K562 (cell line): ENCODE results near the gene MAP1LC3B. TPM values are rescaled to one million over a fixed set of nuclear protein-coding genes. Genes with fewer than 3 reads are reported as not detected.

ENCODE experiments used
- ATAC-seq: fragments of 200-7000 bp; cut with Tn5 transposase; 3 replicates; pipeline ENCODE4 v1.9.1; 2020; ENCODE audit warnings: moderate library complexity
- BruUV-seq: library from RNA; stranded (reverse); fragments of 400-500 nt; replicated peaks from 2 replicates; lab custom pipeline; 2021; lab: Mats Ljungman, UMichigan
- CTCF ChIA-PET: fragments of 300-600 bp; formaldehyde crosslinking; extraction: SDS; loops from one replicate; lab custom pipeline; 2021; ENCODE audit warnings: low intra/inter-chr PET ratio; lab: Yijun Ruan, JAX
- POLR2A ChIA-PET: fragments of 300-600, 350-650 bp; sonication (Branson Sonifier 250); formaldehyde crosslinking; extraction: SDS; loops from one replicate; lab custom pipeline; 2021; ENCODE audit warnings: antibody characterized with exemption, inconsistent platforms; lab: Yijun Ruan, JAX
- DNase-seq, 4 experiments: peaks; one replicate each; pipeline versions ENCODE4 v3.0.0 to v3.0.0-alpha.2; 2011 to 2018; ENCODE audit warnings: low spot score in 3 of 4, mixed read lengths in 3 of 4; ENCODE audit errors: extremely low read depth in 1 of 4
- FAIRE-seq: peaks from 2 replicates; lab custom pipeline; 2011; peaks lifted over from hg19 to GRCh38; lab: Jason Lieb, UNC
- H2AFZ ChIP-seq: 2 replicates; pipeline ENCODE4 v1.6.0; 2011; ENCODE audit warnings: low read depth, low read length, control low read depth, inconsistent platforms
- H3K27ac ChIP-seq: fragments of 200-600 bp; 3 replicates; pipeline ENCODE4 v1.8.0; 2011; ENCODE audit warnings: low read depth, mild to moderate bottlenecking, control low read depth, inconsistent platforms, low read length, moderate library complexity, mixed read lengths; ENCODE audit errors: extremely low read depth
- H3K27me3 ChIP-seq, 2 experiments: fragments of 300-600 bp in 1 of 2; 2 replicates in 1 of 2; 3 replicates in 1 of 2; pipeline versions ENCODE4 v1.6.0 to v1.8.0; 2011; ENCODE audit warnings: inconsistent platforms in 2 of 2, low read length in 2 of 2, mild to moderate bottlenecking in 1 of 2, mixed read lengths in 1 of 2, moderate library complexity in 1 of 2; ENCODE audit not compliant: control insufficient read depth in 2 of 2, insufficient read depth in 2 of 2
- H3K36me3 ChIP-seq: fragments of 300-600 bp; 3 replicates; pipeline ENCODE4 v1.8.0; 2011; ENCODE audit warnings: mild to moderate bottlenecking, low read length, inconsistent platforms; ENCODE audit not compliant: control insufficient read depth, insufficient read depth
- H3K4me1 ChIP-seq, 2 experiments: fragments of 200-600 bp in 1 of 2; replicated peaks in 1 of 2; 2 replicates in 1 of 2; 3 replicates in 1 of 2; pipeline versions ENCODE4 v1.5.1 to v1.8.0; 2011; ENCODE audit warnings: inconsistent platforms in 2 of 2, low read length in 2 of 2, mild to moderate bottlenecking in 1 of 2, mixed read lengths in 1 of 2, moderate library complexity in 1 of 2; ENCODE audit not compliant: control insufficient read depth in 2 of 2, insufficient read depth in 2 of 2
- H3K4me2 ChIP-seq: 2 replicates; pipeline ENCODE4 v1.6.1; 2011; ENCODE audit warnings: low read length, control low read depth, inconsistent platforms, mixed read lengths; ENCODE audit not compliant: insufficient read depth
- H3K4me3 ChIP-seq: fragments of 200-600 bp; sonication (generic), shearing (Covaris generic); 2 replicates; pipeline ENCODE4 v1.5.1; 2016; ENCODE audit warnings: control low read depth, inconsistent platforms
- H3K79me2 ChIP-seq: fragments of 200-600 bp; 3 replicates; pipeline ENCODE4 v1.8.0; 2011; ENCODE audit warnings: low read length, inconsistent platforms; ENCODE audit not compliant: control insufficient read depth, insufficient read depth
- H3K9ac ChIP-seq, 2 experiments: 2 replicates each; pipeline versions ENCODE4 v1.6.0 to v1.6.1; 2011; ENCODE audit warnings: low read depth in 2 of 2, low read length in 2 of 2, control low read depth in 1 of 2, inconsistent platforms in 1 of 2, mild to moderate bottlenecking in 1 of 2, mixed read lengths in 1 of 2; ENCODE audit not compliant: insufficient read depth in 1 of 2
- H3K9me1 ChIP-seq: one replicate; pipeline ENCODE4 v1.6.0; 2011; ENCODE audit warnings: inconsistent platforms, mild to moderate bottlenecking, low read length, moderate library complexity; ENCODE audit not compliant: control insufficient read depth, insufficient read depth
- H3K9me3 ChIP-seq: replicated peaks from 2 replicates; pipeline ENCODE4 v1.5.1; 2011; ENCODE audit warnings: low read depth, low read length, inconsistent platforms; ENCODE audit not compliant: control insufficient read depth, insufficient read depth
- H4K20me1 ChIP-seq: replicated peaks from 2 replicates; pipeline ENCODE4 v1.6.1; 2011; ENCODE audit warnings: low read length, inconsistent platforms, mixed read lengths; ENCODE audit not compliant: control insufficient read depth, insufficient read depth
- CHD2 ChIP-seq: IDR thresholded peaks from 2 replicates; pipeline ENCODE4 v1.6.1; 2011; ENCODE audit warnings: low read depth, low read length
- GTF3C2 ChIP-seq: IDR thresholded peaks from 3 replicates; pipeline ENCODE4 v1.6.1; 2011; ENCODE audit warnings: borderline replicate concordance, mild to moderate bottlenecking, moderate library complexity; ENCODE audit not compliant: insufficient read length; ENCODE audit errors: extremely low read depth
- PATZ1 ChIP-seq: fragments of 250-450 bp; sonication (Bioruptor Pico); IDR thresholded peaks from 2 replicates; pipeline ENCODE4 v1.5.0; 2020; ENCODE audit warnings: mild to moderate bottlenecking, borderline replicate concordance
- SLC30A9 ChIP-seq: fragments of 250-450 bp; sonication (Bioruptor Pico); IDR thresholded peaks from 2 replicates; pipeline ENCODE4 v1.8.0; 2022; ENCODE audit warnings: mild to moderate bottlenecking, moderate library complexity
- ZBTB2 ChIP-seq: fragments of 450-650 bp; IDR thresholded peaks from 2 replicates; pipeline ENCODE4 v1.6.1; 2016; ENCODE audit warnings: antibody characterized with exemption
- ZNF445 ChIP-seq: fragments of 250-450 bp; sonication (Bioruptor Pico); IDR thresholded peaks from 2 replicates; pipeline ENCODE4 v1.4.0; 2020; ENCODE audit warnings: low read depth, mild to moderate bottlenecking, moderate library complexity
- ZNF592 ChIP-seq: fragments of 450-650 bp; IDR thresholded peaks from 2 replicates; pipeline ENCODE4 v1.6.1; 2017; ENCODE audit warnings: antibody characterized with exemption, mild to moderate bottlenecking
- ZNF644 ChIP-seq: fragments of 200-800 bp; sonication (Bioruptor generic); IDR thresholded peaks from 2 replicates; pipeline ENCODE4 v1.6.1; 2016; ENCODE audit warnings: low read depth, missing genetic modification characterization, missing compliant biosample characterization
- WGBS: fragments of 100-300 bp; shearing (Covaris generic); methylation state at CpG from one replicate; pipeline ENCODE4 v1.1.6; 2016; ENCODE audit warnings: low coverage, mixed read lengths; ENCODE audit not compliant: insufficient coverage; ENCODE audit errors: missing lambda C conversion rate; 5-methylcytosine and 5-hydroxymethylcytosine counted together
- in situ Hi-C: fragments of 300-500 bp; cut with MboI; formaldehyde crosslinking; loops from 4 replicates; pipeline ENCODE4 v1.15.0; 2018; ENCODE audit warnings: inconsistent platforms, mixed read lengths
- intact Hi-C: fragments of 100-400 bp; cut with micrococcal nuclease; formaldehyde crosslinking; loops from 2 replicates; pipeline ENCODE4 v1.14.2; 2022
- polyA plus RNA-seq, 8 experiments: library from polyadenylated mRNA; depleted of rRNA in 4 of 8; stranded (reverse) in 5 of 8; unstranded in 3 of 8; fragments of >200 nt; fragmentation: Nextera tagmentation in 2 of 8; fragmentation: Illumina TruSeq in 1 of 8; extraction: Ambion mirVana in 2 of 8; extraction: Trizol in 1 of 8; gene quantifications; 2 replicates each; pipeline versions ENCODE4 v1.2.1 to v1.2.3, GENCODE V29; 2011 to 2014; ENCODE audit warnings: inconsistent platforms in 1 of 8, missing spikeins in 1 of 8
- total RNA-seq, 7 experiments: library from RNA; depleted of rRNA in 6 of 7; stranded (reverse); fragments of >200 nt in 6 of 7; fragmentation: Illumina TruSeq in 2 of 7; extraction: Trizol in 2 of 7; gene quantifications; 2 replicates each; pipeline versions ENCODE4 v1.2.1 to v1.2.3, GENCODE V29; 2011 to 2021; ENCODE audit warnings: low replicate concordance in 1 of 7

The MAP1LC3B gene
- total and polyA plus RNA-seq, 9 of the 15 experiments (the other 6 are each of a cell fraction or from before 2014, with no cell fraction given), result 16.0 to 81.5 (median 36.7) TPM

- no peak for TF ChIP-seq PATZ1 (CRISPR knock-in tag)
- TF ChIP-seq CHD2, result no peak
Observed at GRCh38 chr16:87371261-87371866, 20.8 kb upstream of the MAP1LC3B start (continued).

- peaks cover 9% of the 10 kb centered on the region; the same call in 1 of the 2 replicates for H4K20me1 ChIP-seq
- H3K79me2 ChIP-seq, result peaks cover 83% of the 10 kb centered on the region
- ChIA-PET POLR2A (interaction anchor here (1.5 to 2.5 kb wide), 2 partner anchors 9 kb away, joined by 3 to 13 read pairs; no protein-coding TSS in a partner anchor), CTCF (no interaction called here)
- H3K4me3 ChIP-seq, result no peak overlapping the region
- no peak overlapping the region for H3K27ac ChIP-seq
- no peak overlapping the region for H3K4me2 ChIP-seq
- ATAC-seq (no peak), FAIRE-seq (no peak), DNase-seq (no peak)
- H3K27me3 ChIP-seq, result no peaks in the 10 kb centered on the region
- H3K9ac ChIP-seq, result no peak overlapping the region
- H3K9me3 ChIP-seq, result no peaks in the 10 kb centered on the region
- intact Hi-C loops (no loop called here), in situ Hi-C loops (no loop called here)
- no peaks in the 10 kb centered on the region for H3K9me1 ChIP-seq
- peaks cover 16% of the 10 kb centered on the region; the same call in 2 of the 3 replicates for H3K36me3 ChIP-seq
- BruUV-seq, result no TSS peak
- H2AFZ ChIP-seq, result no peak overlapping the region
- H3K4me1 ChIP-seq, result peaks cover 17 to 19% of the 10 kb centered on the region in 2 experiments; a peak in 4 of 5 replicates
- WGBS, result 100% methylated on average over 3 of the region's 4 CpGs
- TF ChIP-seq ZBTB2 (no peak), ZNF592 (no peak), ZNF644 (no peak), SLC30A9 (CRISPR knock-in tag) (no peak), ZNF445 (CRISPR knock-in tag) (no peak), GTF3C2 (no peak)
Observed at GRCh38 chr16:87372305-87372704, 19.8 kb upstream of the MAP1LC3B start.
